Tongue (tissue), 2 donors: ENCODE data around the gene BSCL2. TPM values are rescaled to one million over a fixed set of nuclear protein-coding genes. Genes with fewer than 3 reads are reported as not detected.
"Not testable (repeated sequence)": the region's sequence is repeated elsewhere in the genome, so short reads cannot be mapped to it uniquely, and the experiment has no call there.

ENCODE experiments used
- DNase-seq: peaks from one replicate; pipeline ENCODE4 v3.0.0-alpha.2; 2015
- total RNA-seq: library from RNA; depleted of rRNA; stranded (reverse); fragments of >200 nt; gene quantifications from one replicate; pipeline ENCODE4 v1.2.3, GENCODE V29; 2014

The BSCL2 gene
- total RNA-seq, 1 donor from 2014 or later = 11.4 TPM

GRCh38 chr11:62716816-62717215, 9.6 kb upstream of the BSCL2 start:
- no peak for DNase-seq

GRCh38 chr11:62716206-62716605, 9.0 kb upstream of the BSCL2 start:
- DNase-seq = no peak

DNA sequence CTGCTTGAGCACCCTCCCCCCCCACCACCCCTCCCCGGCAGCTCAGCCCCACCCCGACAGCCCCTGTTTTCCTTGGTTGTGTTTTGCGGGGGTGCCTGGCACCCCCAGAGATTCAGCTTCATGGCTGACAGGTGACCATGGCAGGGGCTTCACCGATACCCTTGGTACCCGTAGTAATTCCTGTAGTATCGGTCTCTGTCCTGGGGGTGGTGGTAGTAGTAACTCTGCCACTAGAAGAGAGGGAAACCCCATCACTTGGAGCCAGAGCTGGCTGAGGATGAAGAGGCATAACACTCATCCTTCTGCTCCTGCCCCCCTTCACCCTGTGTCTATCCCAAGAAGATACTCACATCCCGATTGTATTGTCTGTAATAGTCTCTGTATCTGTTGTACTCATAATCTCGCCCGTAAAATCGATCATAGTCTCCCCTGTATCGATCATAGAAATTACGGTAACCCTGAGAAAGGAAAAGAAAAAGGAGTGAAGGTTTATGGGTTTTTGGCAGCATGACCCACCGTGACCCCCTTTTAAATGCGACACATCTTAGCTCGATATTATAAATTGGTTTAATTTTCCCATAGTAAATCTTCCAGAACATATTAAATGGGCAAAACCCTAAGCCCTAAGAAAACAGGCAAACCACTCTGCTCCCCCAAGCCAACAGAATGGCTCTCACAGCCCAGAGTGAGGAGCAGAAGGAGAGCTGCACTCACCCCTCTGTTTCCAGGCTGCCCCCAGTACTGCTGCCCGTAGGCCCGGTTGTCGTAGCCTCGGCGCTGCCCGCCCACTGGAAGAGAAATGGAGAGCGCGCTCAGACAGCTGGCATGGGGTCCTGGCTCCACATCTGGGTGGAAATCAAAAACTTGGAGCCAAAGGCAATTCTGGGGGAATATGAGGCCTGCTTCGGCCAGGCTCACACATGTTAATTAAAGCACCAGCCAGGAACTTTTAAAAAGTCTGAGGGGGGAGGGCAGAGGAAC, 8.2 kb upstream of the BSCL2 start:
- no peak for DNase-seq

DNA sequence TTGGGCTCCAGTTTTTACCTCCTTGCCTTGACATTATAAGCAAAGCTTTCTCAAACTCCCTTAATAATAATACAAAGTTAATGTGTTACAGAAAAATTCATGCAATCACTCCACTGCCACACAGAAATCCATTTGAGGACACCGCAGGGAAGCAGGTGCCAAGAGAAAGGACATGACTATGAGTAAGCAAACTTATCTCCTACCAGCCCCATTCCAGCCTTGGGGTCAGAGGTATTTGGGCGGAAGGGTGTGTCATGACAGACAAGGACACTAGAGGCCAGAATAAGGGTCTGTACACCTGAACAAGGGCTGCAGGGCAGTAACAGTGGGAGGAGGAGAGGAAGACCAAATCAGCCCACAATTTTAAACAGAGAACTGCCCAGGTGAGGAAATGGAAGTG, 6.1 kb upstream of the BSCL2 start:
- DNase-seq = no peak

GRCh38 chr11:62712861-62713260, 5.6 kb upstream of the BSCL2 start:
- no peak for DNase-seq

DNA sequence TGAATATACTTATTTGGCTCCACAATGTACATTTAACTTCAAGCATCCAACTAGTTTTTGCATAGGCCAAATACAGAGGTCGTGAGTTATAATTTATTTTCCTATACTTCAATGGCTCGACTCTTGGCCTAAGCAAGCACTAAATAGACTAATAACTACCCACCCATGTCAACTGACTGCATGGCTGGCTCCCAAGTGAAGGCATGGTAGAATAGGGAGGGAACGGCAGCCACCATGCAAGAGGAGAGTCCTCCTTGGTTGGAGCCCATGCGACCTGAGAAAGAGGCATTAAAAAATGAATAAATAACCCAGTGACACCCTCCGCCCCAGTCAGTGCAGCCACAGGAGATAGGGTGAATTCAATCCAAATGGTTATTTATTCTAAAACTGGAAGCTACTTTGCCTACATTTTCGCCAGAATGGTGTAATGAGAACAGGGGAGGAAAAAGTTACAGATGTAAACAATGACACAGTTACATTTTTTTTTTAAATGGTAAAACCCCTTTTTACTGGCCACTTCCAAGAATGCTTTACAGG, 5.1 kb upstream of the BSCL2 start:
- DNase-seq = no peak

DNA sequence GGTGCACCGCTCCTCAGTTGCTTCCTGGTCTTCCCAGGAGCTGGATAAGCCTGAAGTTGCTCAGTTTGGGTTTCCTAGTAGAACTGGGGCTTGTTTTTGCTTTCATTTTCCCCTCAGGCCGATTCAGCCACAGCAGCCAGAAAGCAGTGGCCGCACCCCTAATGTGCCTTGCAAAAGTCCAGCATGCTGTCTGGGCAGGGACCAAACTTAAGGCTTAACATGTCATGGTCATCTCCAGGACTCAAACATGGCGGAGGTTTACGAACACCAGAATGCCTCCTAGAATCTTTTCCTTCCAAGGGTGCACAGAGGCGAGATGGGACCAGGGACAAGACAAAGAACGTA, 2.7 kb upstream of the BSCL2 start:
- DNase-seq = no peak

DNA sequence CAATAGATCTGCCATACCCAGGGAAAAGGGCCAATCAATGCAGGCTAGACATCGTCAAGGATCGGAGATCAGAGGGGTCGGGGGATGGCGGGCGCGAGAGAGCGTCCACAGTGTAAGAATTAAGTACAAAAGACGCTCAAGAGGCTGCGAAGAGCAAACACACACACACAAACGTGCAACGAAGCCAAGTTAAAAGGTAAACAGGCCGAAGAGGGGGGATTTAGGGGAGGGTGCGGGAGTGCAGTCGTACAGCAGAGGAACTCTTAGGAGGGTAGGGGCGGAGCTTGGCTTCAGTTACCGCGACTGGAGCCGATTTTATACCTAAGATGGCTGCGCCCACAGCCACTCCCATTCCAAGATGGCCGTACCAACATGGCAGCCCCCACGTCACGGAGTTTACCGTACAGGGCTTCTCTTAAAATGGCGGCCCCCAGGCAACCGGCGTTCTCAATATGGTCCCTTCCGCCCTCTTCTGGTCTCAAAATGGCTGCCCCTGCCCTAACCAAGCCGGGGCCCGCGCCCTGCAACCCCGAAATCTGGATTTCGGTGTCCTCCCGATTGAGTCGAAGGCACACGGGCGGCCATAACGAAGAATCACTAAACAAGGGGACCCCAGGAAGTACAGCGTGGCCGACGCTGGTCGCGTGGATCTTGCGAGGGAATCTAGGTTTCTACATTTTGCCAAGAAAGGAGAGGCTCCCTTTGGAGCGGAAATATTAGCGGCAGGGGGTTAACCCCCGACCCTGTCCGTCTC, 2.2 kb upstream of the BSCL2 start:
- peak; percentile 100 for DNase-seq

DNA sequence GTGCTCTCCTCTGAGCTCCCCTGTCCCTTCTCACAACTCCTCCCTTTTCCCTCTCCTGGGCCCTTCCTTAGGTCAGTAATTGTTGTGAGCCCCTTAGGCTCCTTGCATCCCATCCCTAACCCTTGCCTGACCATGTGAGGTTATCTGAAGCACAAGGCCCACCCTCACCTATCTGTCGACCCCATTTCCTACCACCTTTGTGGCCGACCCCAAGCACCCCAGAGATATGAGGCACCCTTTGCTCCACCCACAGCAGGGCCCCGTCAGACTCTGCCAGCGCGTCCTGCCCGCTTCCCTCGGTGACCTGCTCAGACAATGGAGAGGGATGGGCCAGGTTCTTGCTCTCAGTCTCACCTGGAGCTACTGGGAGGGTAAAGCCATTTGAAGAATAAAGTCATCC, 1.6 kb upstream of the BSCL2 start:
- DNase-seq = no peak

- DNase-seq = no peak
These were observed 1.2 kb upstream of the BSCL2 start for GRCh38 chr11:62708392-62708791.

- DNase-seq = no peak
These were observed 375 bp downstream of the BSCL2 start for GRCh38 chr11:62706850-62707247.

DNA sequence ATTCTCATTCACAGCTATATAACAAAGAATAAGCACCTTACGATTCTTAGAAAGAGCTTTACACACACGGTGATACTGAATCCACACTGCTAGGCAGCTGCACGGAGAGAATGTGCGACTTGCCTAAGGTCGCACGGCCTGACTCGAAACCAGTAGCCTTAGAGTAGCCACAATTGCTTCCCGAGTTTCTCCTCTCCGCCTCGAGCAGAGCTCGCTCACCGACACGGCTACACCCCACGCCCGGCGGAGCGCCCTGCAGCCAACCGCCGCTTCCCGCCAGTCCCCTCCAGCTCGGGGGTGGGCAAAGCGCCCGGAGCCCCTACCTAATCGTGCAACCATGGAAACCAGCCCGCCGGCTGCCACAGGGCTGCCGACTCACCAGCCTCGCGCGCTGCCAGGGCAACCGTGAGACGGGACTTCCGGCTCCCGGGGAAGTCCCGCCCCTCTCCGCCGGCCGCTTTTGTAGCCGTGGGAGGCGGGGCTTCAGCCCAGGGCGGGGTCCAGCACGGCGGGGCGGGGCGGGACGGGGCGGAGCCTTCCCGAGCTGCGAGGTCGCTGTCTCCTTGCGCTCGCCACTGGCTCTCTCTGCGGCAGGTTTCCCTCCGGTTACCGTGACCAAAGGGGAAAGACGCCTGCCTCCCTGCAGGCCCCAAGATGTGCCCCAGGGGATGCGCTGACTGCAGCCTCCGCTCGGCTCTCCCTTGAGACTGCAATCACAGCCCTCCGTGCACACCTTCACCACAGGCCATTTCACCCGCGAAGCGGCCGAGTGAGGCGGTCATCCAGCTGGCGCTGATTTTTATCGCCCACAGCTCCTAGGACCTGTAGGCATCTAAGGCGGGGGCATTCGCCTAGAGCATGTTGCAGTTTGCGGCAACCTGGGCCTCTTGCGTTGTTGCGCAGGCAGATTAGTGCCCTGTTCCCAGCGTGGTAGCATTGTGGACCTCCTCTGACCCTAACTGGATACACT, 1.1 kb downstream of the BSCL2 start:
- DNase-seq = peak; percentile 97

DNA sequence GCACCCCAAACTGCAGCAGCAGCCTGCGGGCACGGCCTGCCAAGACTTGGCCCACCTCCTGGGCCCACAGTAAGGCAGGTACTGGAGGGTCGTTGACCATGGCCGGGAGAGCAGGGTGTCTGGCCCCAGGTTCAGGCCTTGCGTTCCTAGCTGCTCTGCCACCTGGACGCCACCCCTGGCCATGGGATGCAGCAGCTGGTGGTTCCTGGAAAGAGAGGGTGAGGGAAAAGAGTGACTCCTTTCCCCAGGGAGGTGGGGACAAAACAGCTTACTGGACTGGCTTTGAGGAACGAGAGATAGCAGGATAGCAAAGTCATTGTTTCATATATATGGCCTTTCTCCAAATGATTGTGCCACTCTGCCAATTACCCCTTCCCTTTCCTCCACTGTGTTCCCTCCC, 1.8 kb downstream of the BSCL2 start:
- DNase-seq = no peak

DNA sequence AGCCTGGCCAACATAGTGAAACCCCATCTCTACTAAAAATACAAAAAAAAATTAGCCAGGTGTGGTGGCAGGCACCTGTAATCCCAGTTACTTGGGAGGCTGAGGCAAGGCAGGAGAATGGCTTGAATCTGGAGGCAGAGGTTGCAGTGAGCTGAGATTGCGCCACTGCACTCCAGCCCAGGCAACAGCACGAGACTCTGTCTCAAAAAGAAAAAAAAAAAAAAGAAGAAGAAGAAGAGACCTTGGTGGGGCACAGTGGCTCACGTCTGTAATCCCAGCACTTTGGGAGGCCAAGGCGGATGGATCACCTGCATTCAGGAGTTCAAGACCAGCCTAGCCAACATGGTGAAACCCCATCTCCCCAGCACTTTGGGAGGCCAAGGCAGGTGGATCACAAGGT, 3.3 kb downstream of the BSCL2 start:
- not testable (repeated sequence) for DNase-seq

- no peak for DNase-seq
These were observed 5.0 kb downstream of the BSCL2 start for GRCh38 chr11:62702246-62702645.

- peak; percentile 89 for DNase-seq
These were observed 12.6 kb downstream of the BSCL2 start for GRCh38 chr11:62694455-62695167.

DNA sequence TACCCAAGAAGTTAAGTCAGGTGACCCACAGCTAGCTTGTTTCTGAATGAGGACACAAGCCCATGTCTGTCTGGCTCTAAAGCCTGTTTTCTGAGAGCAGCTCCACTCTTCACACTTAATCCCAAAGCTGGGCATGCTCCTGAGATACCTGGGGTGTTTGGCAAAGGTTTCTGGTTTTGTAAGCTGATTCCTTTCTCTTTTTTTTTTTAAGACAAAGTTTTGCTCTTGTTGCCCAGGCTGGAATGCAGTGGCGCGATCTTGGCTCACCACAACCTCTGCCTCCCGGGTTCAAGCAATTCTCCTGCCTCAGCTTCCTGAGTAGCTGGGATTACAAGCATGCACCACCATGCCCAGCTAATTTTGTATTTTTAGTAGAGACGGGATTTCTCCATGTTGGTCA, 13.6 kb downstream of the BSCL2 start:
- not testable (repeated sequence) for DNase-seq

DNA sequence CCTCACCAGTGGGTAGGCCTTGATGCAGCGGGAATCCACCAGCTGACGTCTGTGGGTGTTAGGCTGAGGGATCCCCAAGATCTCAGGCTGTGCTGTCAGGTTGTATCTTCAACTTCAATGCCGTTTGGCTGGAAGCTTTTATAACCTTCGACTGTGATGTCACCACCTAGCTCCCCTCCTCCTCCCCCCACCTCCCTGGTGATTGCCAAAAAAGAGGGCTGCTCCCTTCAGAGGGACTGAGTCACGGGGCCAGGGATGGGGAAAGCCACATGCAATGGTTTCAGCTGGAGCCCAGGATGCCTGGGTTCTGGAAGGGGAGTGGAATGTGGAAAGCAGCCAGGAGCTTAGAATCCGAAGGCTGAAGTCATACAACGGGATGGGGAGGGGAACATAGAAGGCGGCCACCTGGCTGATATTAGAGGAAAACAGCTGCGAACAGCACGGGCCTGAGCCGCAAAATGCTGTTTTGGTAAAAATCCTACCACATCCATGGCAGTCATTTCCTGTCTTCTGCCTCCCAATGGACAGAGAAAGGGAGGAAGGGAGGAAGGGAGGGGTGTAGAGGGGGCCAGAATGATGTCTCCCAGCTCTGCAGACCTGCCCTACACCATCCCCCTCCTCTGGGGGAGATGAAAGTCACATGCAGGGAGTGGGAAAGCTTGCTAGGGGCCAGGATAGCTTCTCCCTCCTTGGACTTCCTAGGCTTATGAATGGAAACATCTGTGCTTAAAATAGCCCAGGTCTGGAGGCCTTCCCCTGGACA, 17.6 kb downstream of the BSCL2 start, which contains the start of gene LRRN4CL:
LRRN4CL (minus strand) TSS at position 110 of the 763 bp plus-strand sequence. CDS start 1,022 bp downstream, outside the sequence.
- peak; percentile 87 for DNase-seq

DNA sequence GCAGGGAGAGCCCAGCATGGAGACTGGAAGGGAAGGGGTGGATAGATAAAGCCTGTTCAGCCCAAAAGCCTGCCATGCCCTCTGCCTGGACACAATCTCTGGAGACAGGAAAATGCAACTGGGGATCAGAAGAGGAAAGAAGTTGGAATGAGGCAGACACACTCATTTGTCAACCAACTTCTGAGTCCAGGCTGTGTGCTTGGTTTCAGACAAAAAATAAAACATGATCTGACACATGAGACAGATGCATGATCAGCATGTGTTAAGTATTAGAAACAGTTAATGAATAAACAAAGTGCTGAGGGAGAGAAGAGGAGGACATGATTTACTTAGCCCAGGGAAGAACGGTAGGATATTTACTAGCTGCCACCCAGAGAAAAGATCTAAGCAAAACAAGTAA, 18.7 kb downstream of the BSCL2 start:
- no peak for DNase-seq
